Duodenal mucosa (tissue), 2 donors: ENCODE results near the gene RPGRIP1L.

Experiments used
- H3K27ac ChIP-seq: one replicate; pipeline ENCODE4 v1.7.0; 2013; ENCODE audit warnings: low read depth, low read length
- H3K27me3 ChIP-seq, 2 donors: one replicate each; pipeline ENCODE4 v1.7.0; 2013; ENCODE audit warnings: low read length in 2 of 2, control low read depth in 1 of 2; ENCODE audit not compliant: insufficient read depth in 2 of 2, control insufficient read depth in 1 of 2
- H3K36me3 ChIP-seq, 2 donors: one replicate each; pipeline ENCODE4 v1.7.0; 2013; ENCODE audit warnings: low read length in 2 of 2, control low read depth in 1 of 2; ENCODE audit not compliant: insufficient read depth in 2 of 2, control insufficient read depth in 1 of 2
- H3K4me1 ChIP-seq, 2 donors: one replicate each; pipeline ENCODE4 v1.7.0; 2013; ENCODE audit warnings: low read length in 2 of 2, control low read depth in 1 of 2; ENCODE audit not compliant: insufficient read depth in 2 of 2, control insufficient read depth in 1 of 2
- H3K4me3 ChIP-seq, 2 donors: one replicate each; pipeline ENCODE4 v1.7.0; 2013; ENCODE audit warnings: low read length in 2 of 2, low read depth in 1 of 2
- H3K9ac ChIP-seq, 2 donors: one replicate each; pipeline ENCODE4 v1.7.0; 2013; ENCODE audit warnings: low read length in 2 of 2, low read depth in 1 of 2
- H3K9me3 ChIP-seq, 2 donors: one replicate each; pipeline ENCODE4 v1.7.0; 2013; ENCODE audit warnings: low read length in 2 of 2, control low read depth in 1 of 2; ENCODE audit not compliant: control insufficient read depth in 1 of 2

Gene RPGRIP1L

DNA sequence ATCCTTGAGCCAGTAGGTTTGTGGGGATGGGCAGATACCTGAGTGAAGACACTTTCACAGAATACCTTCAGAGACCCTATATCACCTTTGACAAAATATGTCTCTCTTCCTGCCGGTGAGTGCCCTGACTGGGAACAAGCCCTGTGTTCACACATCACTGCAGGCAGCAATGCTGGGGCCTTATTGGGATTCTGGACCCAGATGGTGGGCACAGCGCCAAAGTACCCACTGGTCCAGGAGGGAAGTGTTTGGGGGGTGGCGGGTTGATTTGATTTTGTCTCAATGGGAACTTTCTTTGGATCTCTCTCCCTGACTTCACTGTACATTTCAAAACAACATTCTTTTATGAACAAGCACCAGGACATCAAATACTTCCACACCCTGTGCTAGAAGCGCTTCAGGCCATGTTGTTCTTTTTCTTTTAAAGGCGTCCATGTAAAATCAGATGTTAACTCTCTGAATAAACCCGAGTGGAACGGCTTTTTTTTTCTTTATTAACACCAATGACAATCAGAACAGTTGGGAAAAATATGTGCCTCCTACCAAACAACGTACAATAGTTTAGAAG, 138.3 kb downstream of the RPGRIP1L start:
- Histone ChIP-seq H3K27me3 (no peaks in the 10 kb centered on the region), H3K27ac (no peak overlapping the region)

DNA sequence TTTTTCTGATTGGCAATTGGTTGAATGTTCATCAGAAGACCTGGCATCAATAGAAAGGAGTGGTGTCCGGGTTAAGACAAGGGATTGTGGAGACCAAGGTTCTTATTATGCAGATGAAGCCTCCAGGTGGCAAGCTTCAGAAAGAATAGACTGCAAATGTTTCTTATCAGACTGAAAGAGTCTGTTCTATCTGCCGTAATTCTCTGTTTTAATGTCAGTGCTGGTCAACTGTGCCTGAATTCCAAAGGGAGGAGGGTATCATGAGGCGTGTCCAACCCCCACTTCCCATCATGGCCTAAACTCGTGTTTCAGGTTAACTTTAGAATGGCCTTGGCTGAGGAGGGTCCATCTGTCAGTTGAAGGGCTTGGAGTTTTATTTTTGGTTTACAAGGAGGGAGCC, 140.2 kb downstream of the RPGRIP1L start:
- Histone ChIP-seq H3K27ac (no peak overlapping the region), H3K9ac (no peak overlapping the region), H3K36me3 (no peaks in the 10 kb centered on the region), H3K4me3 (no peak overlapping the region), H3K27me3 (no peaks in the 10 kb centered on the region), H3K4me1 (no peaks in the 10 kb centered on the region), H3K9me3 (no peaks in the 10 kb centered on the region)

More for the DNA sequence above, 138.3 kb downstream of the RPGRIP1L start:
- Histone ChIP-seq H3K9ac (no peak overlapping the region), H3K4me3 (no peak overlapping the region), H3K36me3 (no peaks in the 10 kb centered on the region), H3K9me3 (no peaks in the 10 kb centered on the region), H3K4me1 (no peaks in the 10 kb centered on the region)

DNA sequence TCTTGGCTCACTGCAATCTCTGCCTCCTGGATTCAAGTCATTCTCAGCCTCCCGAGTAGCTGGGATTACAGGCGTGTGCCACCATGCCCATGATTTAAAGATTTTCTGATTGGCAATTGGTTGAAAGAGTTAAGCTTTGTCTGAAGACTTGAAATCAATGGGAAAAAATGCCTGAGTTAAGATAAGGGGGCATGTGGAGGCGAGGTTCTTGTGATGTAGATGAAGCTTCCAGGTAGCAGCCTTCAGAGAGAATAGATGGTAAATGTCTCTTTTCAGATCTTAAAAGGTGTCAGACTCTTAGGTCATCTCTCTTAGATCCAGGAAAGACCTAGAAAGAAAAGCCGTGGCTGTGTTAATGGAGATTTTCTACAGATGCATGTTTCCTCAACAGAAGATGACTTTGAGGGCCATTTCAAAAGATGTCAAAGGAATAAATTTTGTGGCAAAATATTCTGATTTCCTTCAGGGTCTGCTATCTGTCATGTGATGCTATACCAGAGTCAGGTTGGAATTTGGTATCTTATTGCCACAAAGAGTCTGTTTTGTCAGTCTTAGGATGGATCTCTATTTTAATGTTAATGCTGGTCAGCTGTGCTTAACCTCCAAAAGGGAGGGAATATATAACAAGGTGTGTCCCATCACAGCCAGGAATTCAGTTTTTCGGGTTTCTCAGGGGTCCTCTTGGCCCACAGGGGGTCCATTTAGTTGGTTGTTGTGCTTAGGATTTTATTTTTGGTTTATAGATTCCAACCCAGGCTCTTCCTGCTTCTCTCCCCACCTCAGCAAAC, 142.4 kb downstream of the RPGRIP1L start:
- no peaks in the 10 kb centered on the region for H3K9me3 ChIP-seq
- H3K9ac ChIP-seq: no peak overlapping the region
- H3K4me3 ChIP-seq: no peak overlapping the region
- no peaks in the 10 kb centered on the region for H3K4me1 ChIP-seq
- H3K27me3 ChIP-seq: no peaks in the 10 kb centered on the region
- no peak overlapping the region for H3K27ac ChIP-seq
- H3K36me3 ChIP-seq: no peaks in the 10 kb centered on the region

DNA sequence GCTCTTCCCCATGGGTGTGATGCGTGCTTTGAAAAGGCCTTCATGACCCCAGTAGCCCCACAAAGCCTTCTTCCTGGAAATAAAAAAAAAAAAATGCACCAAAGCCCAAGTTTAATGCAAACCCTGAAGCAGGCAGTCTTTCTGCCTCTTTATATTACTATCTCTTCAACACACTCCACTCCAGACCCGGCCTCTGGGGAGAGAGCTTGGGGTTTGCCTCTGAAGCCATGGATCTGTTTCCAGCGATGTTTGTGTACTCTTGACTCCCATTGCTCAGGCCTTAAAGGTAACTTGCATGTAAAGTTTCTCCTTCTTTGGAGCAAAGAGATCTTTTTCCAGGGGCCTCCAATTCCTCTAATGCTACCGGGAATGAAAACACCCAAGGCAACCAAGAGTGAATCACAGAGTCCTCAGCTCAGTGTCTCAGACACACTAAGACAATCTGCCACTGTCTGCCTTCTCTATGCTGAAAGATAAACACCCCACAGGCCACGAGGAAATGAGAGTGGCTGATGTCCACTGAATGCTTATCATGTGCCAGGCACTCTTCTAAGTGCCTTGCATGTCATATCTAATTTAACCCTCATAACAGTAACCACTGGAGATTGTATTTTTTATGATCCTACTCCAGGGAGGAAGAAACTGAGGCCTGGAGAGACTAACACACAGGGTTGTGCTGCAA, 144.2 kb downstream of the RPGRIP1L start:
- H3K27me3 ChIP-seq: no peaks in the 10 kb centered on the region
- H3K4me3 ChIP-seq: no peak overlapping the region
- H3K27ac ChIP-seq: no peak overlapping the region
- H3K36me3 ChIP-seq: no peaks in the 10 kb centered on the region
- H3K9ac ChIP-seq: no peak overlapping the region
- no peaks in the 10 kb centered on the region for H3K9me3 ChIP-seq
- H3K4me1 ChIP-seq: no peaks in the 10 kb centered on the region

DNA sequence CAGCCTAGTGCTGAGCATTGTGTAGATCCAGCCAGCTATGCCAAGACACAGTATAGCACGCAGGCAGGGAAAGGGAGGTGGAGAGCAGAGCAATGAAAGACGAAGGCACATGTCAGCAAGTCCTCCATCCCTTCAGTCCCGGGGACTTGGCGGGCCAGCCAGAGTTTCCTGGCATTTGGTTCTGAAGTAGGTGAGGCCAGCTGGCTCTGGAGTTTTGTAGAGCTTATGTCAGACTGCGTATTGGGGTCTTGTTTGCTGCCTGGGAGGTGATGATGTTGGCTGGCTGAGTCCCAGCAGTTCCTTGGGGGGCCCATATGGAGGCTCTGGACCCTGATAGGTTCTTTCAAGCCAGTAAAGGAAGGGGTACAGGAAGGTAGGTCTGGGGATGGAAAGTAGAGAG, 144.9 kb downstream of the RPGRIP1L start:
- no peak overlapping the region for H3K4me3 ChIP-seq
- H3K36me3 ChIP-seq: no peaks in the 10 kb centered on the region
- H3K27me3 ChIP-seq: peaks cover 0 to 2% of the 10 kb centered on the region in 2 donors
- H3K9me3 ChIP-seq: no peaks in the 10 kb centered on the region
- H3K4me1 ChIP-seq: no peaks in the 10 kb centered on the region
- H3K9ac ChIP-seq: no peak overlapping the region
- no peak overlapping the region for H3K27ac ChIP-seq

DNA sequence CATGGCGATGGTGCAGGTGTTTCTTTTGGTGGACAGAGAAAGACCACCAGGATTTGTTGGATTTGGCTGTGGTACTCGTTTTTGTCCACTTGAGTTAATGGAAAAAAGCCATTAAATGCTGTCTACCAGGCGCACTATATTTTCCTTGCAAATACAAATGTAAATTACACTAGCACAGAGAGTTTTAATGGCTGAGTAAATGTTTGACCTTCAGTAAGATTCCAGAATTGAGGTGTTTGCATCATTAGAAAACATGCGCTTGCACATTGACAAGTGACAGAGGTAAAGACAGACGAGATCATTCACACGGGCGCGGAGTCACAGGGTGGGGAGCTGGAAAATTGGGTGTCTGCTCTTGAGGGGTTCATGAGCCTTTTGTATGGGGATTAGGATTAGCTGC, 147.1 kb downstream of the RPGRIP1L start:
- H3K4me3 ChIP-seq: no peak overlapping the region
- H3K9me3 ChIP-seq: no peaks in the 10 kb centered on the region
- no peak overlapping the region for H3K9ac ChIP-seq
- H3K27ac ChIP-seq: no peak overlapping the region
- peaks cover 0 to 4% of the 10 kb centered on the region in 2 donors for H3K27me3 ChIP-seq
- no peaks in the 10 kb centered on the region for H3K36me3 ChIP-seq
- H3K4me1 ChIP-seq: no peaks in the 10 kb centered on the region

DNA sequence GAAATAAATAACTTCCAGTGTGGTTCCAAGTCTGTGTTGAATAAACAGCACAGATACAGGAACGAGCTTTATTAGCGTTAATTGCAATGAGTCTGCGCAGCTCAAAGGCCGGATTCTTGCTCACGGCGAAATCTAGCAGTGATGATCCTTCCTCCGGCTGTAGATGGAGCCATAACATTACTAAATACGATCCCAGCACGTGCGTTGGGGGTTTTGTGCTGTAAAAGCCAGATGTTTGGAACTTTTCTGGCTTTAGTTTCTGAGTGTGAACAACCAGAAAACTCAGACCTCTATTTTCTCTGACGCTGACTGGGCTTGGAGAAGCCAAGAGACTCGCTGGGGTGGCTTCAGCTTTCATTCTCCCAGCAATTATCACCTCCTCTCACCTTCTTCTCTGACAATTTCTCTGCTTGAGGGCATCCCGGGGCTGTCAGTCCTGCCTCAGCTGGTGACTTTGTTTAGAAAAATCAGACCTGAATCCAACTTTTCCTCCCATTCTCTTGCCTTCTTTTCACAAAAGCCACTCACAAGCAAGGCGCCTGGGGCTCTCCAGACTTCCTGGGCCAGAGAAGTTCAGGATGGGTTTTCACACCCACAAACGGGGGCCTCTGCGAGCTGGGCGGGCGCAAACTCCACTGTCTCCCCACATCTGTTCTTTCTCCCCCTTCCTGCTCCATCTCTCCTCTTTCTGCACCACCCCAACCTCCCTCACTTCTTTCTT, 153.5 kb downstream of the RPGRIP1L start:
- H3K9ac ChIP-seq: no peak overlapping the region

More for the DNA sequence above, 153.5 kb downstream of the RPGRIP1L start:
- no peaks in the 10 kb centered on the region for H3K36me3 ChIP-seq
- no peak overlapping the region for H3K27ac ChIP-seq
- no peaks in the 10 kb centered on the region for H3K4me1 ChIP-seq
- H3K9me3 ChIP-seq: no peaks in the 10 kb centered on the region
- H3K4me3 ChIP-seq: no peak overlapping the region
- H3K27me3 ChIP-seq: peaks cover 4 to 6% of the 10 kb centered on the region in 2 donors
